ENCODE results near the gene SLMAP. TPM values are rescaled to one million over a fixed set of nuclear protein-coding genes. Genes with fewer than 3 reads are reported as not detected.

Gene SLMAP
- total and polyA plus RNA-seq, 2 of the 13 experiments (the other 11 are each of a cell fraction or from before 2014, with no cell fraction given) = 24.0 to 48.3 TPM

- peak; percentile 61 for TF ChIP-seq ZNF362 (CRISPR knock-in tag; IDR thresholded peaks at IDR 0.05; ENCODE audit: borderline replicate concordance)
- peak; percentile 63 for TF ChIP-seq BCL3 (CRISPR knock-in tag; IDR thresholded peaks at IDR 0.05)
- TF ChIP-seq RAD51 (IDR thresholded peaks at IDR 0.05; ENCODE audit: borderline replicate concordance) = no peak
- TF ChIP-seq CREM (IDR thresholded peaks at IDR 0.05) = peak; percentile 69; the same call in 1 of the 2 replicates
- TF ChIP-seq CREM (CRISPR knock-in tag; IDR thresholded peaks at IDR 0.05) = no peak
- peak; percentile 58; the same call in 1 of the 2 replicates for TF ChIP-seq CCDC6 (CRISPR knock-in tag; IDR thresholded peaks at IDR 0.05)
- TF ChIP-seq ZFP41 (CRISPR knock-in tag; IDR thresholded peaks at IDR 0.05; ENCODE audit: borderline replicate concordance) = 0 out of 2 replicates have a peak, but pooled peaks have one; percentile 52
- TF ChIP-seq ZFP91 (CRISPR knock-in tag; IDR thresholded peaks at IDR 0.05; ENCODE audit: borderline replicate concordance) = peak; percentile 67
- TF ChIP-seq NFYC (CRISPR knock-in tag; IDR thresholded peaks at IDR 0.05) = peak; percentile 49
- peak; percentile 91 for TF ChIP-seq MTA1 (CRISPR knock-in tag; IDR thresholded peaks at IDR 0.05; ENCODE audit: borderline replicate concordance)
- TF ChIP-seq HNF1B (CRISPR knock-in tag; IDR thresholded peaks at IDR 0.05) = peak; percentile 53
- TF ChIP-seq ZNF101 (CRISPR knock-in tag; IDR thresholded peaks at IDR 0.05; ENCODE audit: borderline replicate concordance, low read depth) = 0 out of 2 replicates have a peak, but pooled peaks have one; percentile 66
- TF ChIP-seq NFKB2 (CRISPR knock-in tag; IDR thresholded peaks at IDR 0.05; ENCODE audit: borderline replicate concordance) = peak; percentile 49; the same call in 1 of the 2 replicates
- 0 out of 2 replicates have a peak, but pooled peaks have one; percentile 1 for TF ChIP-seq WIZ (CRISPR knock-in tag; IDR thresholded peaks at IDR 0.05)
- TF ChIP-seq MIER2 (CRISPR knock-in tag; IDR thresholded peaks at IDR 0.05) = peak; percentile 57; the same call in 1 of the 2 replicates
- TF ChIP-seq HNF4G (IDR thresholded peaks at IDR 0.05; ENCODE audit: borderline replicate concordance, low read depth, low read length) = peak; percentile 90
- peak; percentile 95 for TF ChIP-seq HNF4G (CRISPR knock-in tag; IDR thresholded peaks at IDR 0.05; ENCODE audit: borderline replicate concordance, low read depth)
- no peak for TF ChIP-seq ZNF441 (CRISPR knock-in tag; IDR thresholded peaks at IDR 0.05; ENCODE audit: borderline replicate concordance)
- peak; percentile 94 for TF ChIP-seq PITX1 (CRISPR knock-in tag; IDR thresholded peaks at IDR 0.05)
- 0 out of 2 replicates have a peak, but pooled peaks have one; percentile 21 for TF ChIP-seq ZNF44 (CRISPR knock-in tag; IDR thresholded peaks at IDR 0.05)
- peak; percentile 90; the same call in 1 of the 2 replicates for TF ChIP-seq ADNP (CRISPR knock-in tag; IDR thresholded peaks at IDR 0.05)
- TF ChIP-seq ZNF382 (CRISPR knock-in tag; IDR thresholded peaks at IDR 0.05; ENCODE audit: borderline replicate concordance) = no peak
- peak; percentile 88 for TF ChIP-seq MLX (CRISPR knock-in tag; IDR thresholded peaks at IDR 0.05)
- peak; percentile 76 for TF ChIP-seq KDM6A (CRISPR knock-in tag; IDR thresholded peaks at IDR 0.05; ENCODE audit: low read depth)
These were observed 205.2 kb downstream of the SLMAP start (continued) for GRCh38 chr3:57961177-57961827.
